Smooth muscle cell of the brain vasculature (primary cell): ENCODE data around the gene APC2.
"Not testable (repeated sequence)": the region's sequence is repeated elsewhere in the genome, so short reads cannot be mapped to it uniquely, and the experiment has no call there.

Source experiments
- DNase-seq: peaks from one replicate; pipeline ENCODE4 v3.0.0-alpha.2; 2012; ENCODE audit warnings: low read depth, low spot score

APC2 gene

DNA sequence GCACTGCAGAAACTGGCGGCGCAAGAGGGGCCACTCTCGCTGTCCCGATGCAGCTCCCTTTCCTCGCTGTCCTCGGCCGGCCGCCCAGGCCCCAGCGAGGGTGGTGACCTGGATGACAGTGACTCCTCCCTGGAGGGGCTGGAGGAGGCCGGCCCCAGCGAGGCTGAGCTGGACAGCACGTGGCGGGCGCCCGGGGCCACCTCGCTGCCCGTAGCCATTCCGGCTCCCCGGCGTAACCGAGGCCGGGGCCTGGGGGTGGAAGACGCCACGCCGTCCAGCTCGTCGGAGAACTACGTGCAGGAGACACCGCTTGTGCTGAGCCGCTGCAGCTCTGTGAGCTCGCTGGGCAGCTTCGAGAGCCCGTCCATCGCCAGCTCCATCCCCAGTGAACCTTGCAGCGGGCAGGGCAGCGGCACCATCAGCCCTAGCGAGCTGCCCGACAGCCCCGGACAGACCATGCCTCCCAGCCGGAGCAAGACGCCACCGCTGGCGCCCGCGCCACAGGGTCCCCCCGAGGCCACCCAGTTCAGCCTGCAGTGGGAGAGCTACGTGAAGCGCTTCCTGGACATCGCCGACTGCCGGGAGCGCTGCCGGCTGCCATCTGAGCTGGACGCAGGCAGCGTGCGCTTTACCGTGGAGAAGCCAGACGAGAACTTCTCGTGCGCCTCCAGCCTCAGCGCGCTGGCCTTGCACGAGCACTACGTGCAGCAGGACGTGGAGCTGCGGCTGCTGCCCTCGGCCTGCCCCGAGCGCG lies 16.7 kb downstream of the APC2 start:
- no peak for DNase-seq

DNA sequence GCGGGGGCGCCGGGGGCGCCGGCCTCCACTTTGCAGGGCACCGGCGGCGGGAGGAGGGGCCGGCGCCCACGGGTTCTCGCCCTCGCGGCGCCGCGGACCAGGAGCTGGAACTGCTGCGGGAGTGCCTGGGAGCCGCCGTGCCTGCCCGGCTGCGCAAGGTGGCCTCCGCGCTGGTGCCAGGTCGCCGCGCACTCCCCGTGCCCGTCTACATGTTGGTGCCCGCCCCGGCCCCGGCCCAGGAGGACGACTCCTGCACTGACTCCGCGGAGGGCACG lies 17.2 kb downstream of the APC2 start:
- DNase-seq: no peak

- no peak for DNase-seq
Measured at GRCh38 chr19:1467490-1468273, 17.8 kb downstream of the APC2 start.

DNA sequence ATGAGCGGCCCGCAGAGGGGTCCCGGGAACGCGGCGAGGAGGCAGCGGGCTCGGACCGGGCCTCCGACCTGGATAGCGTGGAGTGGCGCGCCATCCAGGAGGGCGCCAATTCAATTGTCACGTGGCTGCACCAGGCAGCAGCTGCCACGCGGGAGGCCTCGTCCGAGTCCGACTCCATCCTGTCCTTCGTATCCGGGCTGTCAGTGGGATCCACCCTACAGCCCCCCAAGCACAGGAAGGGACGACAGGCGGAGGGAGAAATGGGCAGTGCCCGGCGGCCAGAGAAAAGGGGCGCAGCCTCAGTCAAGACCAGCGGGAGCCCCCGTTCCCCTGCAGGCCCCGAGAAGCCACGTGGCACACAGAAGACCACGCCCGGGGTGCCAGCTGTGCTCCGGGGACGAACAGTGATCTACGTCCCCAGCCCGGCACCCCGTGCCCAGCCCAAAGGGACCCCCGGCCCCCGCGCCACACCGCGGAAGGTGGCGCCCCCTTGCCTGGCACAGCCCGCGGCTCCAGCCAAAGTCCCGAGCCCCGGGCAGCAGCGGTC lies 18.4 kb downstream of the APC2 start:
- no peak for DNase-seq

DNA sequence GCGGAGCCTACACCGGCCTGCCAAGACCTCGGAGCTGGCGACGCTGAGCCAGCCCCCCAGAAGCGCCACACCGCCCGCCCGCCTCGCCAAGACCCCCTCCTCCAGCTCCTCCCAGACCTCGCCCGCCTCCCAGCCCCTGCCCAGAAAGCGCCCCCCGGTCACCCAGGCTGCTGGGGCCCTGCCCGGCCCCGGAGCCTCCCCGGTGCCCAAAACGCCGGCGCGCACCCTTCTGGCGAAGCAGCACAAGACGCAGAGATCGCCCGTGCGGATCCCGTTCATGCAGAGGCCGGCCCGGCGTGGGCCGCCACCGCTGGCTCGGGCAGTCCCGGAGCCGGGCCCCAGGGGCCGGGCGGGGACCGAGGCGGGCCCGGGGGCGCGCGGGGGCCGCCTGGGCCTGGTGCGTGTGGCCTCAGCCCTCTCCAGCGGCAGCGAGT lies 18.9 kb downstream of the APC2 start:
- no peak for DNase-seq

- no peak for DNase-seq
Measured at GRCh38 chr19:1469255-1470054, 19.5 kb downstream of the APC2 start.

- no peak for DNase-seq
Measured at GRCh38 chr19:1470055-1470304, 20.1 kb downstream of the APC2 start.

DNA sequence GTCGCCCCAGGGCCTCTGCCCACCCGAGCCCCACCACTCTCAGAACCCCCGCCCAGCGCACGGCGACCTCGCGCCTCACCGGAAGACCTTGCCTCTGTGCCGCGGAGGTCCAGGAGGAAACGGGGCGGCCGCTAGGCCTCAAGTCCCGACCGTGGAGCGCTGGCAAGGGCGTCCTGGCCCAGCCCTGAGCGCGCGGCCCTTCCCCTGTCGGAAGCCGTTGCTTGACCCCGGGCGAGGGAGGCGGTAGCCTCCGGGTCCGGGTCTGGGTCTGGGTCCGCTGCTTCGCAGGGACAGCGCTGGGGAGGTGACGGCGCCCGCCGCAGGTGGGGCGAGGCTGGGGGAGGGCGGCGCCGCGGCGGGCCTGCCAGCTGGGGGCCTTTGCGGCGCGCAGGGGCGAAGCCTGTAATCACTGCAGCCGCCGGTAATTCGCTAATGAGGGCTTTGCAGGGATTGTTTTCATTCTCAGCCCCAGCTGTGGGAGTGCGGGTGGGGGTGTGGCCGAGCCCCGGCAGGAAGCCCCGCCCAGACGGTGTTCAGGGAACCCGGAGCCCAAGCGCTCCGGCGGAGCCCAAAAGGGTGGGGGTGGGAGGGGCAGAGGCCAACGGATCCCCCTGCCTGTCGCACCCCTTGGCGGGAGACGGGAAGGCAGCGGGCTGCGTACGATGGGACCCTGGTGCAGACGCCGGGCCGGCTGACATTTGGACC lies 20.5 kb downstream of the APC2 start:
- no peak for DNase-seq

DNA sequence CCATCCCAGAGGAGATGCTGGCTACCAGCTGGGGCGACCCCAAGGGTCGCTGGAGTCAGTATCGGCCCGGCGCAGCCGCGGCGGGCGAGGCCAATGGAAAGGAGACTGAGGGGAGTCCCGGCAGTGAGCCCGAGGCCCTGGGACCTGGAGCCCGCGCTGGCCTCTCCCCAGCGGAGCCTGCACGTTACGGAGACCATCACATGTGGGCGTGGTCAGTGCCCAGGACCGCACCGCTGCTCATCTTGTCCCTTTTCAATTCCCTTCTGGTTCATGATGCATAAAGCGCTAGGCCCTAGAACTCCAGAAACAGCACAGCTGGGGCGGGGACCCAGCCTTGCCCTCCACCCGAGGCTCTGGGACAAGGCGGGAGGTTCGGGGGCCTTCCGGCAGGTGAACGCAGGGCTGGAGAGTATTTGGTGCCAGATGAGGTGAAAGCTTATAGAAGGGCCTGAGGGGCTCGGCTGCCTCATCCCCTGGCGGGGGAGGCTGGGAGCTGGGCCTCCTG lies 21.1 kb downstream of the APC2 start:
- no peak for DNase-seq

GRCh38 chr19:1471515-1472160 lies 21.7 kb downstream of the APC2 start:
- DNase-seq: no peak

GRCh38 chr19:1472231-1473084 lies 22.5 kb downstream of the APC2 start:
- DNase-seq: no peak

GRCh38 chr19:1473085-1473851 lies 23.3 kb downstream of the APC2 start:
- no peak for DNase-seq

- no peak for DNase-seq
Measured at GRCh38 chr19:1474011-1474764, 24.3 kb downstream of the APC2 start.

GRCh38 chr19:1474765-1475351 lies 24.9 kb downstream of the APC2 start:
- no peak for DNase-seq

DNA sequence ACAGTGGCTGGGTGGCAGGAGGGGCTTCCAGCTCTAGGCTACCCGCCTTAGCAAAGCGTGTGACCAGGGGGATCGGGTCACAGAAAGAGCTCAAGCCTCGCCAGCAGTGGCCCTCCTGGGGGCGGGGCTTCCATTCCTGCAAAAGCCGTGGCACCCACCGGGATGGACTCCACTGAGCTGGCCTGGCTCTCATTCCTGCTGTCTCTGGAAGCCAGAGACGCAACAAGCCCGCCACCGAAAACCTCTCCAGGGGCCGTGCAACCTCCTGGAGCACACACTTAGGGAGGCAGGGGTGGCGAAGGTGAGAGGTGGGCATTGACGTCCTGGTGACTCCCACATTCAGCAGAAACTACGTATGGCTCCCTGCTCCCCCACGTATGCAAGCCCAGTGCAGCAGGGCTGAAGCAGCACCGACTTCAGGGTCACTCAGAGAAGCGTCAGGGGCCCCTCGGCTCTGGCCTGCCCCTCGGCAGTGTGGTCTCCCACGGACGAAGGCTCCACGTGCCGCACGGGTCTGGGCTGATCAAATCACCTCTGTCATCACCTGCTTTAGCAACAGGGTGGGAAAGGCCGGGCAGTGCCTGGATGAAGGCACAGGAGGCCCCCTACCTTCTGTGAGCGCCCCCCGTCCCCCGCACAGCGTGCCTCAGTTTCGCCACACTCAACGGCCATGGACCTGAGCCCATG lies 26.0 kb downstream of the APC2 start:
- DNase-seq: no peak

GRCh38 chr19:1477056-1477455 lies 27.1 kb downstream of the APC2 start:
- DNase-seq: not testable (repeated sequence)

DNA sequence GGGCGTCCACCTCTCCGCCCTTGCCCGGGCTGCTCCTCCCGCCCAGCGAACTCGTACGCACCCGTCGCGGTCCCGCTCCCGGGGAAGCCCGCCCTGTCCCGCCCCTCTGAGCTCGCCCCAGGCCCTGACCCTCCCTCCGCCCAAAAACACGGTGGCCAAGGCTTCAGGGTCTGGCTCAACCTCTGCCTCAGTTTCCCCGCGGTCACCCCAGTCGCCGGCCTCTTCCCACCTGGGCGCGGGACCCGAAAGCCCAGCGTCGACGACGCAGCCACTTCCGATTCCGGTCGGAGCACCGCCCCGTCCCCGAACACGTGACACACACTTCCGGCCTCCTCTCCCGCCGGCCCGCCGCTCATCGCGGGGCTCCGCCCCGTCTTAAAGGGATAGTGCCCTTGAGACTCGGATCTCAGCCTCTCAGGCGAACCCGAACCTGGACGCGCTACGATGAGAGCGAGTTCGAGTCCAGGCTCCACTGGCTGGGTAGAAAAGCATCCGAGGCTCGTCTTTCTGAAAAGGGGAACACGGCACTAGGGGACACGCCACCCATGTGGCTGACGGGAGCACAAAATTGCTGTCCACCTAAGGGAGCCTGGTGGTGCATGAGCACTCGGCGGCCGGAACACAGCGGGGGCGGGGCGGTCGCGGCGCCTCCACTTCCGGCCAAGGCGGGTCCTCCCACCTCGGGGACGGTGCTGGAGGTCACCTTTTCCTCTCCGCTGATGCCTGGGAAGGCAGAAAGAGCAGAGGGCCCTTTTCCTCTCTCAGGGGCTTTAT lies 29.2 kb downstream of the APC2 start, which contains the start of gene C19orf25:
C19orf25 (minus strand) TSS at position 282 of the 774 bp plus-strand sequence. CDS start 312 bp downstream, outside the sequence.
- peak; percentile 75 for DNase-seq
